ENCODE results near the gene FOXL2NB.

GRCh38 chr3:138984816-138985215 lies 37.8 kb downstream of the FOXL2NB start:
- TF ChIP-seq, protein P1, sequence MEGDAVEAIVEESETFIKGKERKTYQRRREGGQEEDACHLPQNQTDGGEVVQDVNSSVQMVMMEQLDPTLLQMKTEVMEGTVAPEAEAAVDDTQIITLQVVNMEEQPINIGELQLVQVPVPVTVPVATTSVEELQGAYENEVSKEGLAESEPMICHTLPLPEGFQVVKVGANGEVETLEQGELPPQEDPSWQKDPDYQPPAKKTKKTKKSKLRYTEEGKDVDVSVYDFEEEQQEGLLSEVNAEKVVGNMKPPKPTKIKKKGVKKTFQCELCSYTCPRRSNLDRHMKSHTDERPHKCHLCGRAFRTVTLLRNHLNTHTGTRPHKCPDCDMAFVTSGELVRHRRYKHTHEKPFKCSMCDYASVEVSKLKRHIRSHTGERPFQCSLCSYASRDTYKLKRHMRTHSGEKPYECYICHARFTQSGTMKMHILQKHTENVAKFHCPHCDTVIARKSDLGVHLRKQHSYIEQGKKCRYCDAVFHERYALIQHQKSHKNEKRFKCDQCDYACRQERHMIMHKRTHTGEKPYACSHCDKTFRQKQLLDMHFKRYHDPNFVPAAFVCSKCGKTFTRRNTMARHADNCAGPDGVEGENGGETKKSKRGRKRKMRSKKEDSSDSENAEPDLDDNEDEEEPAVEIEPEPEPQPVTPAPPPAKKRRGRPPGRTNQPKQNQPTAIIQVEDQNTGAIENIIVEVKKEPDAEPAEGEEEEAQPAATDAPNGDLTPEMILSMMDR (IDR thresholded peaks at IDR 0.05), result no peak
- TF ChIP-seq EP300 (IDR thresholded peaks at IDR 0.05) (no peak), POLR2AphosphoS5 (IDR thresholded peaks at IDR 0.05) (no peak), POLR2A (IDR thresholded peaks at IDR 0.05) (no peak)

Measured in upper lobe of left lung (tissue), 4 donors.